C1 segment of cervical spinal cord (tissue), 14 donors: Measurements from ENCODE around the gene CTNNB1.
"Not testable (repeated sequence)": the region's sequence is repeated elsewhere in the genome, so short reads cannot be mapped to it uniquely, and the experiment has no call there.

Experiments
- DNase-seq, 14 donors: peaks; one replicate each; lab custom pipeline; 2025; lab: John Stamatoyannopoulos, UW

Gene CTNNB1

GRCh38 chr3:41258239-41258800 is 59.0 kb downstream of the CTNNB1 start:
- no peak for DNase-seq

- no peak for DNase-seq
These were observed 60.3 kb downstream of the CTNNB1 start for GRCh38 chr3:41259449-41260062.

- no peak for DNase-seq
These were observed 60.8 kb downstream of the CTNNB1 start for GRCh38 chr3:41260063-41260450.

GRCh38 chr3:41265011-41265545 is 65.8 kb downstream of the CTNNB1 start:
- DNase-seq = no peak

GRCh38 chr3:41265823-41266273 is 66.5 kb downstream of the CTNNB1 start:
- no peak for DNase-seq

GRCh38 chr3:41267975-41268640 is 68.8 kb downstream of the CTNNB1 start:
- DNase-seq = no peak

- DNase-seq = no peak
These were observed 73.4 kb downstream of the CTNNB1 start for GRCh38 chr3:41272667-41273066.

- DNase-seq = no peak
These were observed 75.8 kb downstream of the CTNNB1 start for GRCh38 chr3:41274944-41275668.

GRCh38 chr3:41276191-41276590 is 76.9 kb downstream of the CTNNB1 start:
- no peak for DNase-seq

GRCh38 chr3:41277790-41278465 is 78.6 kb downstream of the CTNNB1 start:
- DNase-seq = no peak

- not testable (repeated sequence) for DNase-seq
These were observed 85.6 kb downstream of the CTNNB1 start for GRCh38 chr3:41284934-41285333.

- DNase-seq = no peak
These were observed 87.0 kb downstream of the CTNNB1 start for GRCh38 chr3:41286305-41286704.

- no peak for DNase-seq
These were observed 89.5 kb downstream of the CTNNB1 start for GRCh38 chr3:41288785-41289184.
